GM12891 (cell line): ENCODE measurements around the gene DOCK4.

Source experiments
- PAX5 ChIP-seq: IDR thresholded peaks from 2 replicates; pipeline ENCODE4 v1.6.1; 2011; ENCODE audit warnings: low read length, moderate library complexity, mild to moderate bottlenecking; ENCODE audit not compliant: insufficient read depth, severe bottlenecking
- POLR2A ChIP-seq: IDR thresholded peaks from 2 replicates; pipeline ENCODE4 v1.6.1; 2011; ENCODE audit warnings: low read depth, low read length, control low read depth
- POLR2AphosphoS5 ChIP-seq: IDR thresholded peaks from 2 replicates; pipeline ENCODE4 v1.6.1; 2011; ENCODE audit warnings: low read depth, low read length, control low read depth
- POU2F2 ChIP-seq: IDR thresholded peaks from 2 replicates; pipeline ENCODE4 v1.6.1; 2011; ENCODE audit warnings: low read depth, mild to moderate bottlenecking, control low read depth, low read length, moderate library complexity
- SPI1 ChIP-seq: IDR thresholded peaks from 2 replicates; pipeline ENCODE4 v1.6.1; 2011; ENCODE audit warnings: low read depth, low read length, control low read depth
- TAF1 ChIP-seq: IDR thresholded peaks from 2 replicates; pipeline ENCODE4 v1.6.1; 2011; ENCODE audit warnings: low read depth, low read length, control low read depth

DNA sequence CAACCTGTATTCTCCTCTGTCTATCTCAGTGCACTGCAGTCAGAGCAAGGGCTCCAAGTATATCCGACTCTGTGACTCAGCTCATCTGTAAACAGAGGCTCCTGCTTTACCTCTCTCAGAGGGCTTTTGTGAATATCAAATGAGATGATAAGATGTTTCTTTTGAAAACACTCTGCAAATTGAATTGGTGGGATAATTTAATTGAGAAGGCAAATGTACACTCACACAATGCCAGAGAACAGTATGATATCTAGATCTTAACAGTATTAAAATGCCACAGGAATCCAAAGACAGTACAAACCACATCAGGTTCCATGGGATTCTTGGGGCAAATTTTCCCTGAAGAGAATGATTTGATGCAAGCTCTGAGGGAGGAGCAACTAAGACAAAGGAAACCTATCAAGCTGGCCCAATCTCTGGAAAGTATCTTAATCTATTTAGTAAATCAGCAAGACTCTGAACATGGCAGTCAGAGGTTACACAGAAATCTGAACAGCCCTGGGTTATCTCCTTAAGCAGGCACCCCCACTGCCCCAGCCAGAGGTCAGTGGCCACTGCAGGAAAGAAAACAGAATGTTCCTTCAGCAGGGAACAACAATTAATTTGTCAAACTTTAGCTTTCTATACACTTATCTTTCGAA, 45.9 kb downstream of the DOCK4 start:
- TF ChIP-seq POLR2AphosphoS5, result no peak
- TF ChIP-seq POLR2A, result no peak
- no peak for TF ChIP-seq TAF1
- TF ChIP-seq SPI1, result no peak
- TF ChIP-seq POU2F2, result no peak
- TF ChIP-seq PAX5, result no peak
